Right lung (tissue), 10 donors: ENCODE data around the gene MTX3. TPM values are rescaled to one million over a fixed set of nuclear protein-coding genes. Genes with fewer than 3 reads are reported as not detected.

Experiments
- DNase-seq, 2 donors: peaks; one replicate each; pipeline ENCODE4 v3.0.0-alpha.2; 2013
- long read RNA-seq, 8 donors: transcript quantifications; one replicate each; lab custom pipeline, GENCODE V29; 2026
- polyA plus RNA-seq, 5 donors: library from polyadenylated mRNA; unstranded; fragments of 120-200 nt; gene quantifications; one replicate each; pipeline versions ENCODE4 v1.2.1 to v1.2.3, GENCODE V29; 2013; ENCODE audit warnings: inconsistent platforms in 1 of 5, low replicate concordance in 1 of 5; ENCODE audit not compliant: insufficient read length in 5 of 5, insufficient read depth in 1 of 5

MTX3 gene, protein sequence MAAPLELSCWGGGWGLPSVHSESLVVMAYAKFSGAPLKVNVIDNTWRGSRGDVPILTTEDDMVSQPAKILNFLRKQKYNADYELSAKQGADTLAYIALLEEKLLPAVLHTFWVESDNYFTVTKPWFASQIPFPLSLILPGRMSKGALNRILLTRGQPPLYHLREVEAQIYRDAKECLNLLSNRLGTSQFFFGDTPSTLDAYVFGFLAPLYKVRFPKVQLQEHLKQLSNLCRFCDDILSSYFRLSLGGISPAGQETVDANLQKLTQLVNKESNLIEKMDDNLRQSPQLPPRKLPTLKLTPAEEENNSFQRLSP
- polyA plus RNA-seq: 10 to 100 TPM; 16.1 to 37.5 (median 28.2) TPM
- long read RNA-seq, donor 1, partial matches to known transcripts: 15 of 16 reads
- long read RNA-seq, donor 1, other reads (novel, unspliced or antisense): 0 of 16 reads
- long read RNA-seq, donor 2: 0 reads
- long read RNA-seq, donor 3, full-length matches to known transcripts: 3 of 3 reads
- long read RNA-seq, donor 3, partial matches to known transcripts: 0 of 3 reads
- long read RNA-seq, donor 3, other reads (novel, unspliced or antisense): 0 of 3 reads
- long read RNA-seq, donor 4: 0 reads
- long read RNA-seq, donor 5, full-length matches to known transcripts: 3 of 3 reads
- long read RNA-seq, donor 5, partial matches to known transcripts: 0 of 3 reads
- long read RNA-seq, donor 5, other reads (novel, unspliced or antisense): 0 of 3 reads
- long read RNA-seq, donor 6, full-length matches to known transcripts: 5 of 5 reads
- long read RNA-seq, donor 6, partial matches to known transcripts: 0 of 5 reads
- long read RNA-seq, donor 6, other reads (novel, unspliced or antisense): 0 of 5 reads
- long read RNA-seq, donor 7, full-length matches to known transcripts: 10 of 10 reads
- long read RNA-seq, donor 7, partial matches to known transcripts: 0 of 10 reads
- long read RNA-seq, donor 7, other reads (novel, unspliced or antisense): 0 of 10 reads
- long read RNA-seq, donor 8, partial matches to known transcripts: 0 of 1 reads
- long read RNA-seq, donor 8, other reads (novel, unspliced or antisense): 0 of 1 reads

- DNase-seq: peak; percentile 75 to 77
Observed at GRCh38 chr5:79990598-79991507, at the start of gene MTX3. Gene MTX3 (minus strand): TSS chr5:79991262. CDS start chr5:79991238, 24 bp downstream.

DNA sequence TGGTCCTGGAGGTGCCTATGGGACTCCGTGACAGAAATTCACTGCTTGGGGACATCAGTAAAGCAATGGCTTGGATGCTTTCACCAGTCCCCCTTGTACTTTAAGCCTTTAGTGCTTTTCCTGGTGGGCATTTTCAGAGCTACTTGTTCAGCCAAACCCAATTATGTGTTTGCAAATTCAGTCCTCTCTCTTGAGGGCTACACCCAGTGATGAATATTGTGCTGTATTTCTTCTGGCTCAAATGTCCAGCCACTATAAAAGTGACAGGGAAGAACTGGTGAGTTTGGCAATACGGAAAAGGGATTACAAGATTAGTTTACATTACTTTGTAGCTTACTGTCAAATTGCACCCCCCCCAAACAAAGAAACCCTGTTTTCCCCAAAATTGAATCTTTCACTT is 48.6 kb upstream of the MTX3 start:
- DNase-seq: no peak

DNA sequence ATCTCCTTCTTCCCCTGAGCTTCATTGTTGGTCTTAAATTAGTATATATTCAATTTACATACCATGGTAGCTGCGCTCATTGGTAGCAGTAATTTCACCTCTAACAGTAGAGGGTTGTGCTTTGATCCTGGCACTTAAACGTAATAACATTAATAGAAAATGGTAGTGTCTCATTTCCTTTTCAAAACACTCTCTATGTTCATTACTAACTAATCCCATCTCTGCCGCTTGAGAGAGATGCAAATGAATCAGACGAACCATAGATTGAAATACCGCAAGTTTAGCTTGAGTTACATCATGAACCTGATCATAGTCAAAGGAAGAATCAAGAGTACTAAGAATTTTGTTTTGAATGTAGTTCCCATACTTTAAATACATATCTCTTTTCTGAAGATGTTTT is 46.3 kb upstream of the MTX3 start:
- DNase-seq: no peak

GRCh38 chr5:80036615-80037014 is 45.6 kb upstream of the MTX3 start:
- no peak for DNase-seq

DNA sequence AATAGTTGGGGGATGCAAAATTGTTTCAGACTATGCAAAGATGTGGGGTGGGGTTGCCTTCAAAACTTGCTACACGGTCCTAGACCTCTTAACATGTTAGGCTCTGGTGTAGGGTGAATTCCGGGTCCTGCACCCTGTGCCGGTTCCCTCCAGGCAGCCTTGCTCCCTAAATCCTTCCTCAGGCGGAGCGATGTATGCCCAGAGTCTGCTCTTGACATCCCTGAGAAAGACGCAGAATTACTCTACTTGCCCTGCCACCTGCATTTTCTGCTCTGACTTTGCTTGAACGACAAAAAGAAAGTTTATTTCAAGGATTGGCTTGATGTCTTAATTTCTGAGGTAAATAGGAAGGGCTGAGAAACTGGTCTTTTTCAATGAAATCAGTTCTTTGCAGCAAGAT is 44.8 kb upstream of the MTX3 start:
- DNase-seq: no peak

- peak in 1 of 2 donors; percentile 2 for DNase-seq
Observed at GRCh38 chr5:80034962-80035821, 44.1 kb upstream of the MTX3 start, which contains the start of gene THBS4. Gene THBS4 (plus strand): TSS chr5:80035348. CDS start chr5:80035538, 190 bp downstream.

DNA sequence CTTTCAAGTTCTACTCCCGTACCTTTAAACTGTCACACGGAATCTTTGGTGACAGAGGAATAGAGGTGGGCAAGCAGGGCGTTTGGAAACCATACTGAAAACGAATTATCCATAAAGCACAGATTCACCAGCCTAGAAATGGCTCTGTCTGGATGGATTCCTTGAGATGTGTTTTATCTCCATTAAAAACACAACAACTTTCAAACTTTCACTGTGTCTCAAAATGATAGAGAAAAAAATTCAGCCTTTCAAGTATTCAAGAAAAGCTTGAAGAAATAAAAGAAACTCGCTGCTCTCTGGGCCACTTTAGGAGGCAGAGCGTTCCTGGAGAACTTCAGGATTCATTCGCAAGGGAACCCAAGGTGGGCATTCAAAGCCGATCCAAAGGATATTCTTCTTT is 43.5 kb upstream of the MTX3 start:
- peak; percentile 1 to 4 for DNase-seq

DNA sequence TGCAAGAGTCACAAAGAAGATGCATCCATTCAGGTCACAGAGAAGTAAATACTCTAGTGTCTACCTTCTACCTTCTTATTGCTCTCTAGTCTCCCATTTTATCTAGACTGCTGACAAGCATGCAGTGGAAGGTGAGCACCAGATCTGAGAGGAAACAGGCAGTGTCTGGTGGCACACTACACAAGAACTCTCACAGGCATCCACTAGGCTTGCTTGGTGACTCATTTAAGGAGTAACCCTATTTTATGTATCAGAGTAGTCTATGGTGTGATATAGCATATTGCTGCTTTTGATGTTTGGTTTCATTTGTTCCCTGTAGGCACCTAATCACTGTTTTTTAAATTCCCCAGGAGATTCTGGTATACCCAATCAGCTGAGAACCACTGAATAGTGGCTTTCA is 42.5 kb upstream of the MTX3 start:
- no peak for DNase-seq

DNA sequence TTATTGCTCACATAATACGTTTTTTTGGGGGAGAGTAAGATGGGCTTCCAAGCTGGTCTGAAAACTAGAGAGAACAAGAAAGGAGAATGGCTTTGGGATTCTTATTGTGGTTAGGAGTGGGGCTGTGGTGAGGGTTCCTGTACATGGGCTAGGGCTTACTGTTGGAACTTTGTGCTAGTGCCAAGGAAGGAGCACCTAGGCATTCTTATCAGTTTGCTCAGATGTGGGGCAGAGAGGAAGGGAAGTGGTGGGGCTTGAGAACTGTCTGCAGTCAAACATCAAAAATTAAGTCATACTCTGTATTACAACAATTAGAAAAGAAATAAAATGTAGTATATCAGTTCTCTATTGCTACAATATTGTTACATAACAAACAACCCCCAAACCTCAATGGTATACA is 40.0 kb upstream of the MTX3 start:
- no peak for DNase-seq

- DNase-seq: no peak
Observed at GRCh38 chr5:80026841-80027240, 35.8 kb upstream of the MTX3 start.

DNA sequence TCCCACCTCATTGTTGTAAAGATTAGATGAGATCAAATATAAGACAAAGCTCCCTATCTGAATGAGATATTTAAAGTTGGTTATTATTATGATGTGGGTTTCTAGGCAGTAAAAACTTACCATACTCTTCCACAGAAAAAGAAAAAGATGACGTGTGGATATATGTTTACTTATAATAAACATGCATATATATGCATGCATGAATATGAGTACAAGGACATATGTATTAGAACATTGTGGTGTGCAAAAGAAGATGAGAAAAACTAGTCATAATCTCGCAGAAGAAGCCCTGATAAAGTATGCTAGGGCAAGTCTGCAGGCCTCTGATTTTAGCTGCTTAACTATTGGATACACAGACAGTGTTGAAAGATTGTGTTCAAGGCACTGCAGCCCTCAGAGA is 34.0 kb upstream of the MTX3 start:
- no peak for DNase-seq

GRCh38 chr5:80010754-80011392 is 19.8 kb upstream of the MTX3 start:
- no peak for DNase-seq

- no peak for DNase-seq
Observed at GRCh38 chr5:80008995-80009765, 18.1 kb upstream of the MTX3 start.

DNA sequence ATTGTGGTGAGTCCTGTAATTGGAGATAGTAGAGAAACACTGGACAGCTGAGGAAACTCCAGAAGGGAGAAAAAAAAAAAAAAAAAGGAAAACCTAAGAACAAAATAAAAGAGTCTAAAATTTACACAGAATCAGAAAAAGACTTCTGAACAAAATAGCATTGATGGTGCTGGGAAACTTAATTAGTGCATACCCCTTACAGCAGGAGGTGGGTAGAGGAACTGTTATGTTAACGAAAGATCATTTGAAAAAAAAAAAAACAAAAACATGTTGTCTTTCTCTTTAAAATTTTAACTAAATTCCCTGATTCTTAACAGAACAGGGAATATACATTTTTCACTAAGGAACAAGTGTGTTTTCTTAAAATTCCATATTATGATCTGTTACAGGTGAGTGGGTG is 11.6 kb upstream of the MTX3 start:
- DNase-seq: no peak

DNA sequence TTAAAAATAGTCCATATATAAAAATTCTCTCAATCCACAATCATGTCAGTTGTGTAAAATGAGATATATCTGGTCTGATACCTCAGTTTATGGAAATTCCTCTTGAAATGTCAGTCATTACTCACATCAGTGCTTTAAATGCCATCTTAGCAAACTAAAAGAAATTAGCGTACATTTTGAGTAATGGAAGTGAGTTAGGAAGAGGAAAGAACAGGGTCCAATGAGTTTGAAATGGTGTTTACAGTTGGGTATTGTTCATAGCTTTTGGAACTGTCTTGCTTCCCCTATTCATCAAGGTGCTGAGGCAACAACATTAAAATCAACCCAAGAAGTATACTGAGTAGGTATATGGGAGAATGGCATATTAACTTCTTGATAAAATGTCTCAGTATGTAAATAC is 8.7 kb upstream of the MTX3 start:
- no peak for DNase-seq

- no peak for DNase-seq
Observed at GRCh38 chr5:79992891-79993657, 2.0 kb upstream of the MTX3 start.

DNA sequence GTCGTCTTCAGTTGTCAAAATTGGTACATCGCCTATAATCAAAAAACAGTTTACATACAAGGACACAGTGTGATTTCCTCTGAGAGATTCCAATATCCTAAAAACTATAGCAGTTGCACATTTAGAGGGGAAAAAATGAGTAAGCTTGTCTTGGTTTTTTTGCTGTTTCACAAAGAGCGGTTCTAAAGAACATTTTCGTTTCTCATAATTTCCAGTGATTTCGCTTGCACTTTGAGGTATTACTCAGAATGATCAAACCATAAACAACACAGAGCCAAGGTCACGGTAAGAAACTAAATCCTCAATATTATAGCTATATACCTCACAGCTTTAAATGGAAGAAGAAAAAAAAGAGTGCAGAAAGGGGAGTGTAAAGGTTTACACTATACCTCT is 861 bp downstream of the MTX3 start:
- DNase-seq: no peak

DNA sequence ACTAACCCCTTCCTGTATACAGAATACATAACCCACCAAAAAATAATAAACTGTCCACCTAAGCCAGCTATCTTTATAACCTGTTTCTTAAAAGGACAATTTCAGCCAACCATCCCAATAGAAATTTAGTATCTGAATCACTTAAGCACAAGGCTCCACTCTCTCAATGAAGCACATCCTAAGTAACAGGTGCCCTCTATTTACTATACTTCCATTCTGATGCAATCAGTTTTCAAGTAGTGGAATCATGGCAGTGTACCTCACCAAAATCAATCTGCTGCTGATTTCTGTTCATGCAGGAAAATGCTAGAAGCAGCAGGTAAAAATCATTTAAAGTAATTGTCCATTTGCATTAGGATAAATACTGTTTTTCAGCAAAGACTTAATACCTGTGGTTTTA is 4.8 kb downstream of the MTX3 start:
- DNase-seq: no peak
